Transverse colon (tissue), 4 donors: ENCODE data around the gene VPS35. TPM values are rescaled to one million over a fixed set of nuclear protein-coding genes. Genes with fewer than 3 reads are reported as not detected.
A peak's percentile ranks its signal among the peaks of the same experiment; 100 is the strongest.

Experiments used
- DNase-seq: peaks from one replicate; pipeline ENCODE4 v3.0.0-alpha.2; 2019
- H3K27ac ChIP-seq, 4 donors: fragments of 200-600 bp; sonication (generic); 2 replicates each; pipeline ENCODE4 v1.5.1; 2016 to 2018; ENCODE audit warnings: inconsistent platforms in 4 of 4
- H3K27me3 ChIP-seq: fragments of 200-600 bp; sonication (generic); 2 replicates; pipeline ENCODE4 v1.5.1; 2017; ENCODE audit warnings: inconsistent platforms
- H3K36me3 ChIP-seq, 4 donors: fragments of 200-600 bp; sonication (generic); 2 replicates each; pipeline ENCODE4 v1.5.1; 2017 to 2019; ENCODE audit warnings: inconsistent platforms in 4 of 4
- H3K4me1 ChIP-seq, 4 donors: fragments of 200-600 bp; sonication (generic); 2 replicates each; pipeline ENCODE4 v1.5.1; 2017 to 2020; ENCODE audit warnings: inconsistent platforms in 4 of 4
- H3K4me3 ChIP-seq, 4 donors: fragments of 200-600 bp; sonication (generic); 1 replicate in 1 of 4; 2 replicates in 3 of 4; pipeline versions ENCODE4 v1.5.1 to v1.6.1; 2017 to 2019; ENCODE audit warnings: inconsistent platforms in 4 of 4
- H3K9me3 ChIP-seq, 2 donors: fragments of 200-600 bp; sonication (generic); 2 replicates each; pipeline ENCODE4 v1.5.1; 2017 to 2019; ENCODE audit warnings: inconsistent platforms in 2 of 2
- CTCF ChIP-seq, 5 experiments: fragments of 200-600 bp in 3 of 5; fragments of 450-650 bp in 2 of 5; sonication (generic) in 3 of 5; IDR thresholded peaks; 1 replicate in 2 of 5; 2 replicates in 3 of 5; pipeline ENCODE4 v1.5.1; 2016 to 2017; ENCODE audit warnings: antibody characterized with exemption in 5 of 5, inconsistent platforms in 3 of 5, mild to moderate bottlenecking in 2 of 5, moderate library complexity in 1 of 5
- EP300 ChIP-seq: sonication (generic); formaldehyde crosslinking; IDR thresholded peaks from one replicate; pipeline ENCODE4 v1.6.1; 2017; ENCODE audit warnings: antibody characterized with exemption, low read depth
- POLR2A ChIP-seq: fragments of 450-650 bp; IDR thresholded peaks from one replicate; pipeline ENCODE4 v1.6.1; 2016; ENCODE audit warnings: antibody characterized with exemption, mild to moderate bottlenecking, moderate library complexity
- POLR2AphosphoS5 ChIP-seq, 3 donors: sonication (generic); formaldehyde crosslinking; IDR thresholded peaks; one replicate each; pipeline ENCODE4 v1.6.1; 2016; ENCODE audit warnings: antibody characterized with exemption in 3 of 3
- WGBS, 2 donors: methylation state at CpG; one replicate each; pipeline ENCODE4 v1.1.5; 2018; ENCODE audit warnings: low coverage in 1 of 2; 5-methylcytosine and 5-hydroxymethylcytosine counted together
- in situ Hi-C, 4 donors: fragments of 200-750 bp; cut with MboI; loops; one replicate each; pipeline versions ENCODE4 v1.15.0 to v1.15.1; 2017; ENCODE audit warnings: low sequenced_read_pairs in 3 of 4, low pct_ligation_motif_present in 1 of 4, low pct_unique_long_range_greater_than_20kb in 1 of 4
- intact Hi-C: fragments of 100-400 bp; cut with DNase I; formaldehyde crosslinking; loops from one replicate; pipeline ENCODE4 v1.15.1; 2023; ENCODE audit warnings: low total_unique reads
- total RNA-seq, 4 donors: library from RNA; depleted of rRNA; stranded (reverse); fragments of >200 nt; gene quantifications; one replicate each; pipeline ENCODE4 v1.1.0, GENCODE V29; 2016

The VPS35 gene
- total RNA-seq, 4 donors from 2014 or later, result 63.2 to 102 (median 72.1) TPM

- no peaks in the 10 kb centered on the region for H3K4me1 ChIP-seq
- intact Hi-C loops, result no loop called here
- WGBS, 2 donors, result 67 to 70% methylated on average over 3 of the region's 3 CpGs
- H3K36me3 ChIP-seq, result no peaks in the 10 kb centered on the region
- no peak overlapping the region for H3K4me3 ChIP-seq
- H3K27me3 ChIP-seq, result no peaks in the 10 kb centered on the region
- H3K9me3 ChIP-seq, result no peaks in the 10 kb centered on the region
- in situ Hi-C loops, result no loop called here
- H3K27ac ChIP-seq, result no peak overlapping the region
- no peak for DNase-seq
- TF ChIP-seq EP300, result no peak
- TF ChIP-seq POLR2A, result no peak
- TF ChIP-seq POLR2AphosphoS5 (IDR thresholded peaks at IDR 0.05), result no peak
- TF ChIP-seq CTCF (IDR thresholded peaks at IDR 0.05), result no peak
These were observed 23.9 kb upstream of the VPS35 start for GRCh38 chr16:46712911-46713310.

- Histone ChIP-seq H3K4me1 (no peaks in the 10 kb centered on the region), H3K27ac (no peak overlapping the region), H3K27me3 (no peaks in the 10 kb centered on the region), H3K9me3 (no peaks in the 10 kb centered on the region), H3K4me3 (no peak overlapping the region), H3K36me3 (no peaks in the 10 kb centered on the region)
- in situ Hi-C loops (no loop called here), intact Hi-C loops (no loop called here)
- TF ChIP-seq EP300 (no peak), POLR2A (no peak), CTCF (IDR thresholded peaks at IDR 0.05) (no peak), POLR2AphosphoS5 (IDR thresholded peaks at IDR 0.05) (no peak)
- 86 to 95% methylated on average over 2 to 10 of the region's 10 CpGs for WGBS, 2 donors
- peak; percentile 17 for DNase-seq
These were observed 22.4 kb upstream of the VPS35 start for GRCh38 chr16:46711106-46712058.

GRCh38 chr16:46709469-46710005, 20.6 kb upstream of the VPS35 start:
- Histone ChIP-seq H3K9me3 (no peaks in the 10 kb centered on the region), H3K4me3 (no peak overlapping the region), H3K27me3 (no peaks in the 10 kb centered on the region), H3K4me1 (no peaks in the 10 kb centered on the region), H3K36me3 (no peaks in the 10 kb centered on the region), H3K27ac (no peak overlapping the region)
- WGBS, 2 donors, result 46 to 52% methylated on average over 2 to 3 of the region's 3 CpGs
- TF ChIP-seq EP300, result no peak
- TF ChIP-seq POLR2AphosphoS5 (IDR thresholded peaks at IDR 0.05), result no peak
- no peak for TF ChIP-seq CTCF (IDR thresholded peaks at IDR 0.05)
- no peak for TF ChIP-seq POLR2A
- no peak for DNase-seq
- intact Hi-C loops, result no loop called here
- in situ Hi-C loops, result no loop called here

GRCh38 chr16:46706642-46707041, 17.7 kb upstream of the VPS35 start:
- H3K4me3 ChIP-seq, result no peak overlapping the region
- in situ Hi-C loops (no loop called here), intact Hi-C loops (no loop called here)
- H3K36me3 ChIP-seq, result no peaks in the 10 kb centered on the region
- H3K27me3 ChIP-seq, result no peaks in the 10 kb centered on the region
- H3K27ac ChIP-seq, result no peak overlapping the region
- no peaks in the 10 kb centered on the region for H3K4me1 ChIP-seq
- 0% methylated on average over 1 of the region's 1 CpG; no CpG with 5 or more reads in 1 of the 2 donors for WGBS, 2 donors
- no peaks in the 10 kb centered on the region for H3K9me3 ChIP-seq
- TF ChIP-seq POLR2A, result no peak
- TF ChIP-seq CTCF (IDR thresholded peaks at IDR 0.05), result no peak
- no peak for TF ChIP-seq POLR2AphosphoS5 (IDR thresholded peaks at IDR 0.05)
- no peak for TF ChIP-seq EP300
- no peak for DNase-seq
